Thyroid gland (tissue), 4 donors: ENCODE results near the gene SLC4A4. TPM values are rescaled to one million over a fixed set of nuclear protein-coding genes. Genes with fewer than 3 reads are reported as not detected.

ENCODE experiments used
- DNase-seq, 2 donors: peaks; one replicate each; pipeline ENCODE4 v3.0.0-alpha.2; 2019
- H3K27ac ChIP-seq, 3 donors: fragments of 200-600 bp; sonication (generic); 1 replicate in 2 of 3; 2 replicates in 1 of 3; pipeline ENCODE4 v1.5.1; 2016 to 2019; ENCODE audit warnings: mild to moderate bottlenecking in 1 of 3, moderate library complexity in 1 of 3
- H3K27me3 ChIP-seq: fragments of 200-600 bp; sonication (generic); one replicate; pipeline ENCODE4 v1.5.1; 2019
- H3K36me3 ChIP-seq, 2 donors: fragments of 200-600 bp; sonication (generic); one replicate each; pipeline ENCODE4 v1.5.1; 2016 to 2019
- H3K4me1 ChIP-seq, 2 donors: fragments of 200-600 bp; sonication (generic); one replicate each; pipeline ENCODE4 v1.5.1; 2017 to 2019
- H3K4me3 ChIP-seq, 3 donors: fragments of 200-600 bp; sonication (generic); replicated peaks in 1 of 3; 1 replicate in 2 of 3; 2 replicates in 1 of 3; pipeline ENCODE4 v1.5.1; 2016; ENCODE audit warnings: mild to moderate bottlenecking in 1 of 3
- H3K9me3 ChIP-seq: fragments of 200-600 bp; sonication (generic); one replicate; pipeline ENCODE4 v1.5.1; 2017
- POLR2A ChIP-seq, 2 donors: fragments of 450-650 bp; IDR thresholded peaks; one replicate each; pipeline ENCODE4 v1.6.1; 2017; ENCODE audit warnings: antibody characterized with exemption in 2 of 2, mild to moderate bottlenecking in 2 of 2, moderate library complexity in 1 of 2
- whole genome bisulfite sequencing, 2 donors: methylation state at CpG; one replicate each; pipeline ENCODE4 v1.1.5; 2017; 5-methylcytosine and 5-hydroxymethylcytosine counted together
- intact Hi-C: fragments of 100-400 bp; cut with DNase I; formaldehyde crosslinking; loops from one replicate; pipeline ENCODE4 v1.15.1; 2023
- total RNA-seq, 4 donors: library from RNA; depleted of rRNA; stranded (reverse); fragments of >200 nt; gene quantifications; one replicate each; pipeline ENCODE4 v1.2.3, GENCODE V29; 2016
- TF ChIP-seq, protein P1 (sequence below), 6 experiments: fragments of 200-600 bp in 3 of 6; fragments of 450-650 bp in 3 of 6; sonication (generic) in 3 of 6; IDR thresholded peaks; one replicate each; pipeline ENCODE4 v1.5.1; 2016 to 2019; ENCODE audit warnings: antibody characterized with exemption in 6 of 6, mild to moderate bottlenecking in 2 of 6, inconsistent platforms in 1 of 6, moderate library complexity in 1 of 6

The SLC4A4 gene
- total RNA-seq, 4 donors from 2014 or later, result 39.8 to 90.7 (median 72.8) TPM

GRCh38 chr4:71476240-71476639 is 137.4 kb downstream of the SLC4A4 start:
- Histone ChIP-seq H3K4me1 (peaks cover 0 to 10% of the 10 kb centered on the region in 2 donors), H3K27ac (no peak overlapping the region), H3K27me3 (no peaks in the 10 kb centered on the region), H3K36me3 (no peaks in the 10 kb centered on the region), H3K4me3 (no peak overlapping the region), H3K9me3 (no peaks in the 10 kb centered on the region)
- TF ChIP-seq, protein P1, sequence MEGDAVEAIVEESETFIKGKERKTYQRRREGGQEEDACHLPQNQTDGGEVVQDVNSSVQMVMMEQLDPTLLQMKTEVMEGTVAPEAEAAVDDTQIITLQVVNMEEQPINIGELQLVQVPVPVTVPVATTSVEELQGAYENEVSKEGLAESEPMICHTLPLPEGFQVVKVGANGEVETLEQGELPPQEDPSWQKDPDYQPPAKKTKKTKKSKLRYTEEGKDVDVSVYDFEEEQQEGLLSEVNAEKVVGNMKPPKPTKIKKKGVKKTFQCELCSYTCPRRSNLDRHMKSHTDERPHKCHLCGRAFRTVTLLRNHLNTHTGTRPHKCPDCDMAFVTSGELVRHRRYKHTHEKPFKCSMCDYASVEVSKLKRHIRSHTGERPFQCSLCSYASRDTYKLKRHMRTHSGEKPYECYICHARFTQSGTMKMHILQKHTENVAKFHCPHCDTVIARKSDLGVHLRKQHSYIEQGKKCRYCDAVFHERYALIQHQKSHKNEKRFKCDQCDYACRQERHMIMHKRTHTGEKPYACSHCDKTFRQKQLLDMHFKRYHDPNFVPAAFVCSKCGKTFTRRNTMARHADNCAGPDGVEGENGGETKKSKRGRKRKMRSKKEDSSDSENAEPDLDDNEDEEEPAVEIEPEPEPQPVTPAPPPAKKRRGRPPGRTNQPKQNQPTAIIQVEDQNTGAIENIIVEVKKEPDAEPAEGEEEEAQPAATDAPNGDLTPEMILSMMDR (IDR thresholded peaks at IDR 0.05), result no peak
- TF ChIP-seq POLR2A (IDR thresholded peaks at IDR 0.05), result no peak
- WGBS, 2 donors, result 84 to 85% methylated on average over 3 of the region's 3 CpGs
- intact Hi-C loops, result no loop called here
- no peak for DNase-seq

DNA sequence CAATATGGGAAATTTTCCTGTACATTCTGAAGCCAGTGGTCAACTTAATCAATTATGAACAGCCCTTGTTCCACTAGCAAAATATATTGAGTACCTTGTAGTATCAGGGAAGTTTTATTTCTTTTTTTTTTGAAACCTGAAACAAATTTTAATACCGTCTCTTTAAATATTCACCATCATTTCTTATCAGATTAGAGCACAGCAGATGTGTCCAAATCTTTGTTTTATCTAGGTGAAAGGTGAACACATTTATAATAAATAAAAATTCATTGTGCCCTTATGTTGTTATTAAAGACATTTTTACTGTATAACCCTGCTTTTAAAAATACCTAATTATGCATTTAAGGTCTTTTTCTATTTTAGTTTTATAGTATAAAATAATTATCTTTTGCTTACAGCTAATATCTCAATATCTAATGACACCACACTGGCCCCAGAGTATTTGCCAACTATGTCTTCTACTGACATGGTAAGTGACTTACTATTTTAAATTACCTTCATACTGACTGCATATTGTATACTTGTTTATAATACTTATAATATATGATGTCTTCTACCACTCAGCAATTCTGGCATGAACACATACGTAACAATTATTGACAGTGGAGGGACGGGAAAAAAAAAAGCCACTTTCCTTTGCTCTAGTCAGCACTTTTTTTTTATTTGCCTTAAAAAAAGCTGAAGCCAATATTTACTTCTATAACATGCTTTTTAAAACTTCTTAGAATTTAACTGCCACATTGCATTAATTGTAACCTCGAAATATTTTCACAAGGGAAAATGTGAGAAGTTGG is 147.9 kb downstream of the SLC4A4 start:
- H3K36me3 ChIP-seq, result no peaks in the 10 kb centered on the region
- DNase-seq, result no peak
- no peaks in the 10 kb centered on the region for H3K9me3 ChIP-seq
- H3K27ac ChIP-seq, result peak overlapping the region; percentile 7 to 62 (median 44)
- no peak for TF ChIP-seq POLR2A (IDR thresholded peaks at IDR 0.05)
- TF ChIP-seq, protein P1 (IDR thresholded peaks at IDR 0.05), result no peak
- WGBS, 2 donors, result 62 to 70% methylated on average over 4 of the region's 4 CpGs
- no peaks in the 10 kb centered on the region for H3K27me3 ChIP-seq
- no peak overlapping the region for H3K4me3 ChIP-seq
- peaks cover 4 to 15% of the 10 kb centered on the region in 2 donors for H3K4me1 ChIP-seq
- intact Hi-C loops, result no loop called here

DNA sequence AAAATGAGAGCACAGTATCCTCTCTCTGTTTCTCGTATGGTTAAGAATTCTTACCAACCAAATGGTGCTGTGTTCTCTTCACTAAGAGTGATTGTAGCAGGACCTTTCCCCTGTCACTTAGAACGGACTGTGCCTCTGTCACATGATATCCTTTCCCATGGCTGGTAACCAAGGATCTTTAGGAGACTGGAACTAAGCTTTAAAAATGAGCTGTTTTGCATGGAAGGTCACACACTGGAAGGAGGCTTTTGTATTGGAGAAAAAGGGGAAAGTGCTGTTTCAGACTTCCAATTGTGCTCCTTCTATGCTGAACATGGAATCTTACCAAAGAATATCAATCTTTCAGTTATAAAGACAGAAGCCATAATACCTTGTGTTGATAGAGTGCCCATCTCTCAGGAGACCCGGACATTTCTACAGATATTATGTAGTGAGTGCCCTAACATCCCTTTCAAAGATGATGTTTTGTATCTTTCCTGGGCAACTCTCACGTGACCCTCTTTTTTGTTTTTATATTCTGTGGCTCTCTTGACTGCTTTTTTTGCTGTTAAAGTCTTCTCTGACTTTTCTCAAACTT is 148.6 kb downstream of the SLC4A4 start:
- Histone ChIP-seq H3K27me3 (no peaks in the 10 kb centered on the region), H3K27ac (peak overlapping the region; percentile 7 to 62 (median 44)), H3K4me1 (peaks cover 4 to 15% of the 10 kb centered on the region in 2 donors), H3K4me3 (no peak overlapping the region), H3K9me3 (no peaks in the 10 kb centered on the region), H3K36me3 (no peaks in the 10 kb centered on the region)
- TF ChIP-seq, protein P1 (IDR thresholded peaks at IDR 0.05), result no peak
- no peak for TF ChIP-seq POLR2A (IDR thresholded peaks at IDR 0.05)
- peak; percentile 35 to 39 for DNase-seq
- 28 to 39% methylated on average over 4 of the region's 4 CpGs for WGBS, 2 donors
- intact Hi-C loops, result no loop called here

DNA sequence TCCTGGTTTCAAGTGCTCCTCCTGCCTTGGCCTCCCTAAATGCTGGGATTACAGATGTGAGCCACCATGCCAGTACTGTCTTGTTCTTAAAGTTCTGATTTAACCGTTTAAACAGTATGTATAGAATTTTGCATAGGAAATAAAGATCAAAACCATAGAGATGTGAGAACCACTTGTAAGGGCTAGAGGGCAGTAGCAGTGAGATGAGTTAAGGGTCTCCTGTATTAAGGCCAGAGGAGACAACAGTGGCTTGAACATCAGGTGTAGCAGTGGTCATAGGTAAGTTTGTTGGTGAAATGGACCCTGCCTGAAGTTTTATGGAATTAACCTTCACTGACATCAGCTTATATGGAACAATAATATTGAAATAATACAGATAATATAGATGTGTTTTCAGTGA is 155.7 kb downstream of the SLC4A4 start:
- H3K4me3 ChIP-seq, result no peak overlapping the region
- no peaks in the 10 kb centered on the region for H3K36me3 ChIP-seq
- H3K9me3 ChIP-seq, result no peaks in the 10 kb centered on the region
- H3K27me3 ChIP-seq, result no peaks in the 10 kb centered on the region
- TF ChIP-seq, protein P1 (IDR thresholded peaks at IDR 0.05), result no peak
- TF ChIP-seq POLR2A (IDR thresholded peaks at IDR 0.05), result no peak
- no peaks in the 10 kb centered on the region for H3K4me1 ChIP-seq
- DNase-seq, result no peak
- no peak overlapping the region for H3K27ac ChIP-seq
- WGBS, 2 donors, result 82 to 91% methylated on average over 1 of the region's 1 CpG
- intact Hi-C loops, result no loop called here

DNA sequence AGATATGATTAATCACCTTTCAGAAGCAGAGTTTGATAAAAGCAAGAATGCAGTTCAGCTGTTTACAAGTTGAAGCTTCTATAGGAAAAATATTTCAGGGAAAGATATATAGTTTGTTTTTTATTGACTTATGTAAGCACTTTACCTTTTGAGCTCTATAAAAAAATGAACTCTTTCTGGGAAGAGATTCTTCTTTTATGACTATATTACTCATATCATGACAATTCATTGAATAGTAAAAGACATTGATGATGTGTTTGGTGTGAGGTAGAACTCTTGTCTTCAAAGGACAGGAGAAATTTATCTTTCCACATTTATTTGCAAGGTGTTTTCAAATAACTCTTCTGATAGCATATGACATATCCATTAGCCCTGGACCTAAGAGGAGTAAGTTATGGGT is 156.6 kb downstream of the SLC4A4 start:
- intact Hi-C loops, result no loop called here
- no peak overlapping the region for H3K27ac ChIP-seq
- no peaks in the 10 kb centered on the region for H3K27me3 ChIP-seq
- H3K9me3 ChIP-seq, result no peaks in the 10 kb centered on the region
- DNase-seq, result no peak
- H3K36me3 ChIP-seq, result no peaks in the 10 kb centered on the region
- no peak for TF ChIP-seq POLR2A (IDR thresholded peaks at IDR 0.05)
- TF ChIP-seq, protein P1 (IDR thresholded peaks at IDR 0.05), result no peak
- H3K4me1 ChIP-seq, result no peaks in the 10 kb centered on the region
- no peak overlapping the region for H3K4me3 ChIP-seq
